Stimulated activated CD8-positive, alpha-beta memory T cell treated with anti-CD3 and anti-CD28 coated beads, Interleukin-4, amount 100 ng/mL, for 24 hours (primary cell): ENCODE results near the gene DDR1.
A peak's percentile ranks its signal among the peaks of the same experiment; 100 is the strongest.
"Not testable (repeated sequence)": the region's sequence is repeated elsewhere in the genome, so short reads cannot be mapped to it uniquely, and the experiment has no call there.

Experiments
- DNase-seq: peaks from one replicate; pipeline ENCODE4 v3.0.0-alpha.2; 2020; ENCODE audit warnings: low read depth

The DDR1 gene

GRCh38 chr6:30883685-30884520, at the start of gene DDR1:
Gene DDR1 (plus strand): TSS chr6:30884519. CDS start chr6:30888730, 4,211 bp downstream.
- DNase-seq, result peak; percentile 37

GRCh38 chr6:30834646-30835045, 49.7 kb upstream of the DDR1 start:
- no peak for DNase-seq

- DNase-seq, result no peak
Measured at GRCh38 chr6:30835576-30835975, 48.7 kb upstream of the DDR1 start.

- DNase-seq, result no peak
Measured at GRCh38 chr6:30836431-30836866, 47.9 kb upstream of the DDR1 start.

- DNase-seq, result no peak
Measured at GRCh38 chr6:30836957-30837356, 47.4 kb upstream of the DDR1 start.

- no peak for DNase-seq
Measured at GRCh38 chr6:30837432-30837831, 46.9 kb upstream of the DDR1 start.

- DNase-seq, result no peak
Measured at GRCh38 chr6:30837870-30838269, 46.4 kb upstream of the DDR1 start.

GRCh38 chr6:30839671-30840070, 44.6 kb upstream of the DDR1 start:
- no peak for DNase-seq

GRCh38 chr6:30840084-30840934, 44.0 kb upstream of the DDR1 start:
- no peak for DNase-seq

- no peak for DNase-seq
Measured at GRCh38 chr6:30840935-30841643, 43.2 kb upstream of the DDR1 start.

GRCh38 chr6:30841644-30842504, 42.4 kb upstream of the DDR1 start:
- no peak for DNase-seq

GRCh38 chr6:30842754-30843610, 41.3 kb upstream of the DDR1 start:
- DNase-seq, result no peak

- DNase-seq, result no peak
Measured at GRCh38 chr6:30843611-30843998, 40.7 kb upstream of the DDR1 start.

GRCh38 chr6:30844118-30844535, 40.2 kb upstream of the DDR1 start:
- no peak for DNase-seq

- DNase-seq, result no peak
Measured at GRCh38 chr6:30845183-30845582, 39.1 kb upstream of the DDR1 start.

- DNase-seq, result no peak
Measured at GRCh38 chr6:30847421-30847970, 36.8 kb upstream of the DDR1 start.

GRCh38 chr6:30847971-30848436, 36.3 kb upstream of the DDR1 start:
- DNase-seq, result no peak

GRCh38 chr6:30849903-30850651, 34.2 kb upstream of the DDR1 start:
- no peak for DNase-seq

GRCh38 chr6:30852459-30852858, 31.9 kb upstream of the DDR1 start:
- not testable (repeated sequence) for DNase-seq
